Neural cell (in vitro differentiated cells): ENCODE data around the gene TMEM167A. TPM values are rescaled to one million over a fixed set of nuclear protein-coding genes. Genes with fewer than 3 reads are reported as not detected.
A peak's percentile ranks its signal among the peaks of the same experiment; 100 is the strongest.

Source experiments
- H2AFZ ChIP-seq: fragments of 200-600, 300-800 bp; sonication (generic), shearing (Covaris generic); 2 replicates; pipeline ENCODE4 v1.6.0; 2014; ENCODE audit warnings: low read depth, mild to moderate bottlenecking, antibody characterized with exemption, low read length, moderate library complexity
- H3F3A ChIP-seq: fragments of 200-600 bp; shearing (Covaris generic); 2 replicates; pipeline ENCODE4 v1.6.1; 2016; ENCODE audit warnings: mild to moderate bottlenecking, moderate library complexity, mixed read lengths, antibody characterized with exemption, low read length; ENCODE audit not compliant: insufficient read depth, poor library complexity, severe bottlenecking
- H3K27ac ChIP-seq: fragments of 200-600, 300-800 bp; sonication (generic), shearing (Covaris generic); 2 replicates; pipeline ENCODE4 v1.5.1; 2014; ENCODE audit warnings: mild to moderate bottlenecking, low read length, moderate library complexity
- H3K27me3 ChIP-seq: fragments of 300-800, 200-600 bp; sonication (generic), shearing (Covaris generic); 2 replicates; pipeline ENCODE4 v1.6.0; 2014; ENCODE audit warnings: mild to moderate bottlenecking, low read depth, low read length, moderate library complexity; ENCODE audit not compliant: insufficient read depth
- H3K36me3 ChIP-seq: fragments of 300-800, 200-600 bp; sonication (generic), shearing (Covaris generic); 2 replicates; pipeline ENCODE4 v1.5.1; 2014; ENCODE audit warnings: mild to moderate bottlenecking, antibody characterized with exemption, low read length, moderate library complexity; ENCODE audit not compliant: insufficient read depth
- H3K4me2 ChIP-seq: fragments of 300-800, 200-600 bp; sonication (generic), shearing (Covaris generic); 2 replicates; pipeline ENCODE4 v1.6.0; 2014; ENCODE audit warnings: mild to moderate bottlenecking, low read length
- H3K4me3 ChIP-seq: fragments of 300-800, 200-600 bp; sonication (generic), shearing (Covaris generic); 2 replicates; pipeline ENCODE4 v1.5.1; 2014; ENCODE audit warnings: mild to moderate bottlenecking, low read length, moderate library complexity
- H3K79me2 ChIP-seq: fragments of 200-600 bp; shearing (Covaris generic); replicated peaks from 2 replicates; pipeline ENCODE4 v1.6.0; 2014; ENCODE audit warnings: mild to moderate bottlenecking, low read length, moderate library complexity; ENCODE audit not compliant: insufficient read depth
- H3K9ac ChIP-seq: fragments of 300-800, 200-600 bp; sonication (generic), shearing (Covaris generic); 2 replicates; pipeline ENCODE4 v1.6.1; 2016; ENCODE audit warnings: mild to moderate bottlenecking, low read length, mixed read lengths
- H3K9me2 ChIP-seq: fragments of 200-600 bp; shearing (Covaris generic); 2 replicates; pipeline ENCODE4 v1.6.1; 2016; ENCODE audit warnings: mild to moderate bottlenecking, low read length, mixed read lengths; ENCODE audit not compliant: insufficient read depth
- H3K9me3 ChIP-seq: fragments of 200-600, 300-800 bp; sonication (generic), shearing (Covaris generic); 2 replicates; pipeline ENCODE4 v1.6.1; 2016; ENCODE audit warnings: mild to moderate bottlenecking, mixed run types, low read length, moderate library complexity, mixed read lengths
- H4K20me1 ChIP-seq: fragments of 200-600 bp; shearing (Covaris generic); 2 replicates; pipeline ENCODE4 v1.6.1; 2016; ENCODE audit warnings: mild to moderate bottlenecking, mixed run types; ENCODE audit not compliant: insufficient read depth
- CTCF ChIP-seq: fragments of 450-650 bp; IDR thresholded peaks from 2 replicates; pipeline ENCODE4 v1.5.1; 2014; ENCODE audit warnings: antibody characterized with exemption, mild to moderate bottlenecking, moderate library complexity; ENCODE audit not compliant: poor library complexity, severe bottlenecking
- EP300 ChIP-seq: fragments of 450-650 bp; conservative IDR thresholded peaks from 2 replicates; pipeline ENCODE4 v1.6.1; 2014; ENCODE audit warnings: antibody characterized with exemption, mild to moderate bottlenecking, moderate library complexity; ENCODE audit not compliant: poor library complexity, severe bottlenecking
- EZH2 ChIP-seq: fragments of 200-600, 300-800 bp; shearing (Covaris generic), sonication (generic); IDR thresholded peaks from 2 replicates; pipeline ENCODE4 v1.6.1; 2014; ENCODE audit warnings: antibody characterized with exemption, low read length, borderline replicate concordance, mild to moderate bottlenecking; ENCODE audit not compliant: insufficient read depth, poor library complexity, severe bottlenecking
- MXI1 ChIP-seq: fragments of 450-650 bp; conservative IDR thresholded peaks from 2 replicates; pipeline ENCODE4 v1.6.1; 2014; ENCODE audit warnings: antibody characterized with exemption, mild to moderate bottlenecking; ENCODE audit not compliant: poor library complexity, severe bottlenecking
- POLR2AphosphoS5 ChIP-seq: IDR thresholded peaks from 2 replicates; pipeline ENCODE4 v1.6.1; 2012
- RAD21 ChIP-seq: fragments of 450-650 bp; conservative IDR thresholded peaks from 2 replicates; pipeline ENCODE4 v1.6.1; 2014; ENCODE audit warnings: antibody characterized with exemption, mild to moderate bottlenecking, moderate library complexity
- SMC3 ChIP-seq: fragments of 450-650 bp; conservative IDR thresholded peaks from 2 replicates; pipeline ENCODE4 v1.6.1; 2014; ENCODE audit warnings: antibody characterized with exemption, mild to moderate bottlenecking, moderate library complexity; ENCODE audit not compliant: poor library complexity
- TAF1 ChIP-seq: IDR thresholded peaks from 2 replicates; pipeline ENCODE4 v1.6.1; 2012; ENCODE audit warnings: low read depth
- polyA plus RNA-seq: library from polyadenylated mRNA; depleted of rRNA; stranded (reverse); fragments of >200 nt; gene quantifications from 2 replicates; pipeline ENCODE4 v1.2.3, GENCODE V29; 2014
- TF ChIP-seq, protein P1 (sequence below): IDR thresholded peaks from 2 replicates; pipeline ENCODE4 v1.6.1; 2012; ENCODE audit warnings: borderline replicate concordance

TMEM167A gene
- polyA plus RNA-seq, 1 donor from 2014 or later, result 436 TPM

- no peak overlapping the region for H2AFZ ChIP-seq
- H3F3A ChIP-seq, result peaks cover 19% of the 10 kb centered on the region
- H4K20me1 ChIP-seq, result no peaks in the 10 kb centered on the region
- peak overlapping the region; percentile 61 for H3K9ac ChIP-seq
- no peaks in the 10 kb centered on the region for H3K27me3 ChIP-seq
- peak overlapping the region; percentile 95 for H3K27ac ChIP-seq
- H3K36me3 ChIP-seq, result no peaks in the 10 kb centered on the region
- H3K79me2 ChIP-seq, result peaks cover 5% of the 10 kb centered on the region
- no peaks in the 10 kb centered on the region for H3K9me2 ChIP-seq
- H3K9me3 ChIP-seq, result no peaks in the 10 kb centered on the region
- peak overlapping the region; percentile 32 for H3K4me3 ChIP-seq
- H3K4me2 ChIP-seq, result peak overlapping the region; percentile 4
- no peak for TF ChIP-seq EP300
- TF ChIP-seq, protein P1, sequence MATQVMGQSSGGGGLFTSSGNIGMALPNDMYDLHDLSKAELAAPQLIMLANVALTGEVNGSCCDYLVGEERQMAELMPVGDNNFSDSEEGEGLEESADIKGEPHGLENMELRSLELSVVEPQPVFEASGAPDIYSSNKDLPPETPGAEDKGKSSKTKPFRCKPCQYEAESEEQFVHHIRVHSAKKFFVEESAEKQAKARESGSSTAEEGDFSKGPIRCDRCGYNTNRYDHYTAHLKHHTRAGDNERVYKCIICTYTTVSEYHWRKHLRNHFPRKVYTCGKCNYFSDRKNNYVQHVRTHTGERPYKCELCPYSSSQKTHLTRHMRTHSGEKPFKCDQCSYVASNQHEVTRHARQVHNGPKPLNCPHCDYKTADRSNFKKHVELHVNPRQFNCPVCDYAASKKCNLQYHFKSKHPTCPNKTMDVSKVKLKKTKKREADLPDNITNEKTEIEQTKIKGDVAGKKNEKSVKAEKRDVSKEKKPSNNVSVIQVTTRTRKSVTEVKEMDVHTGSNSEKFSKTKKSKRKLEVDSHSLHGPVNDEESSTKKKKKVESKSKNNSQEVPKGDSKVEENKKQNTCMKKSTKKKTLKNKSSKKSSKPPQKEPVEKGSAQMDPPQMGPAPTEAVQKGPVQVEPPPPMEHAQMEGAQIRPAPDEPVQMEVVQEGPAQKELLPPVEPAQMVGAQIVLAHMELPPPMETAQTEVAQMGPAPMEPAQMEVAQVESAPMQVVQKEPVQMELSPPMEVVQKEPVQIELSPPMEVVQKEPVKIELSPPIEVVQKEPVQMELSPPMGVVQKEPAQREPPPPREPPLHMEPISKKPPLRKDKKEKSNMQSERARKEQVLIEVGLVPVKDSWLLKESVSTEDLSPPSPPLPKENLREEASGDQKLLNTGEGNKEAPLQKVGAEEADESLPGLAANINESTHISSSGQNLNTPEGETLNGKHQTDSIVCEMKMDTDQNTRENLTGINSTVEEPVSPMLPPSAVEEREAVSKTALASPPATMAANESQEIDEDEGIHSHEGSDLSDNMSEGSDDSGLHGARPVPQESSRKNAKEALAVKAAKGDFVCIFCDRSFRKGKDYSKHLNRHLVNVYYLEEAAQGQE, result peak; percentile 38
Observed at GRCh38 chr5:83034528-83035207, 42.5 kb downstream of the TMEM167A start.

DNA sequence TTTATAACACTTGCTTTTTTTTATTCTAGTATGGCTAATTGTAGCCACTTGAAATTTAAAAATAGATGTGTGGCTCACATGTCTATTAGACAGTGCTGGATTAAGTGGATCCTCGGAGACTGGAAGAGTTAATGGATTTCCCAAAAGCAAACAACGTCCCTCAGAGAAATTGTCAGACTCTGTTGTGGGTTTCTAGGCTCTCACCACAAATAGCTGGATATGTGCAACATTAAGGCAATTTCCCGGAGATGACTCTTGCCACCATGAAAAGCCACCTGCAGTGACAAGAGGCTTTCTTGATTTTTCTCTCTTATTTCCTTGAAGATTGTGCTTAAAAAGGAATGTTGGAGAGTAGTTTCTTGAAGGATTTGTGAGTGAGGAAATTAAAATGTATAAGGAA is 43.2 kb downstream of the TMEM167A start:
- Histone ChIP-seq H3K27ac (peak overlapping the region; percentile 95), H3K9ac (peak overlapping the region; percentile 61), H3K79me2 (peaks cover 5% of the 10 kb centered on the region), H3K9me2 (no peaks in the 10 kb centered on the region), H3K9me3 (no peaks in the 10 kb centered on the region), H3K4me2 (peak overlapping the region; percentile 2), H3F3A (peaks cover 19% of the 10 kb centered on the region), H4K20me1 (no peaks in the 10 kb centered on the region), H3K27me3 (no peaks in the 10 kb centered on the region), H2AFZ (no peak overlapping the region), H3K4me3 (peak overlapping the region; percentile 32), H3K36me3 (no peaks in the 10 kb centered on the region)
- TF ChIP-seq CTCF, result no peak
- no peak for TF ChIP-seq EZH2
- TF ChIP-seq TAF1, result no peak
- TF ChIP-seq, protein P1, result peak; percentile 89
- TF ChIP-seq POLR2AphosphoS5, result peak; percentile 91
- TF ChIP-seq SMC3, result no peak
- no peak for TF ChIP-seq RAD21
- TF ChIP-seq MXI1, result no peak
- TF ChIP-seq EP300, result peak; percentile 61
